T-helper 17 cell (primary cell): ENCODE measurements around the gene MYL11. TPM values are rescaled to one million over a fixed set of nuclear protein-coding genes. Genes with fewer than 3 reads are reported as not detected.

Experiments
- ATAC-seq: fragments of 150-1000 bp; cut with Tn5 transposase; 2 replicates; pipeline ENCODE4 v1.10.0; 2021; ENCODE audit warnings: mild to moderate bottlenecking, moderate library complexity
- DNase-seq, 3 donors: peaks; one replicate each; pipeline versions ENCODE4 v3.0.0 to v3.0.0-alpha.2; 2020 to 2021
- H3K9me3 ChIP-seq: one replicate; pipeline ENCODE4 v1.7.0; 2013; ENCODE audit warnings: low read length, mild to moderate bottlenecking; ENCODE audit not compliant: control insufficient read depth, poor library complexity, severe bottlenecking
- H3K27ac Mint-ChIP-seq: one replicate; pipeline ENCODE4 v1.8.0; 2022; ENCODE audit warnings: mild to moderate bottlenecking, moderate library complexity, mixed read lengths
- H3K27me3 Mint-ChIP-seq: one replicate; pipeline ENCODE4 v1.8.0; 2022; ENCODE audit warnings: mixed read lengths
- H3K36me3 Mint-ChIP-seq: one replicate; pipeline ENCODE4 v1.8.0; 2022; ENCODE audit warnings: low read depth, mixed read lengths
- H3K4me1 Mint-ChIP-seq: one replicate; pipeline ENCODE4 v1.8.0; 2022; ENCODE audit warnings: mild to moderate bottlenecking, mixed read lengths
- H3K4me3 Mint-ChIP-seq: one replicate; pipeline ENCODE4 v1.8.0; 2022; ENCODE audit warnings: mild to moderate bottlenecking, moderate library complexity, mixed read lengths
- total RNA-seq, 4 donors: library from RNA in 2 of 4; stranded (reverse) in 2 of 4; gene quantifications; one replicate each; pipeline ENCODE4 v1.2.3 and lab custom pipeline; 2022 to 2026

MYL11 gene
- total RNA-seq, 2 donors from 2014 or later, result 1.8 TPM; not detected in 1

DNA sequence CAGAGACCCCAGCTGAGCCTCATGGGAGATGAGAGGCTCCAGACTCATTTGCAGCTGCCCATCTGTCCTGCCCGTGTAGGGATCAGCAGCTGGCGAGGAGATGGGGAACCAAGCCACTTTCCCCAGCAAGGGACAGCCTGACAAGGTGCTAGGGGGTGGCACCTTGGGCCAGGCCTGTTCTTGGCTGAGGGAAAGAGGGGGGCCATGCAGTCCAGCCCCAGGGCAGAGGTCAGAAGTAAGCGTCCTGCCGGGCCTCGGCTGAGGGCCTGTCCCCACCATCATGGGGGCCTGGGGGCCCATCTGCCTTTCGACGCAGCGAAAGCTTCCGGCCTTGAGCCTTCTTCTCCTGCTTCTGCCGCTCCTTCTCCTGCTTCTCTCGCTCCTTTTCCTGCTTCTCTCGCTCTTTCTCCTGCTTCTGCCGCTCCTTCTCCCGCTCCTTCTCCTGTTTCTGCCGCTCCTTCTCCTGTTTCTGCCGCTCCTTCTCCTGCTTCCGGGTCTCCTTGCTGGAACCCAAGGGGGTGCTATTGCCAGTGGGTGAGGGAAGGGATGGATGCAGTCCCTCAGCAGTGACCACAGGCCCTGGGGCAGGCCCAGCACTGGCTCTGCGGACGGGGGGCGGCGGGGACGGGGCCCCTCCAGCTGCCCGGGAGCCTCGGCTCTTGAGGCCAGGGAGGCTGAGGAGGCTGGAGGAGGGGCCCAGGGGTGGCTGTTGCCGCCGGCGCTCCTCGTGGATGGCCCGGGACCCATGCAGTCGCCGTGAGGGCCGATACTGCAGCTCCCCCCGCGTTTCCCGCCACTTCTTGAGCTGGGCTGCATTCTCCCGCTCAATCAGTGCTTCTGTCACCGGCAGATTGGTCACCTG is 16.7 kb upstream of the MYL11 start:
- Mint-ChIP-seq H3K4me1 (peaks cover 28% of the 10 kb centered on the region), H3K36me3 (peaks cover 8% of the 10 kb centered on the region), H3K27me3 (no peaks in the 10 kb centered on the region), H3K27ac (no peak overlapping the region), H3K4me3 (no peak overlapping the region)
- DNase-seq, result no peak
- ATAC-seq, result no peak
- H3K9me3 ChIP-seq, result no peaks in the 10 kb centered on the region

DNA sequence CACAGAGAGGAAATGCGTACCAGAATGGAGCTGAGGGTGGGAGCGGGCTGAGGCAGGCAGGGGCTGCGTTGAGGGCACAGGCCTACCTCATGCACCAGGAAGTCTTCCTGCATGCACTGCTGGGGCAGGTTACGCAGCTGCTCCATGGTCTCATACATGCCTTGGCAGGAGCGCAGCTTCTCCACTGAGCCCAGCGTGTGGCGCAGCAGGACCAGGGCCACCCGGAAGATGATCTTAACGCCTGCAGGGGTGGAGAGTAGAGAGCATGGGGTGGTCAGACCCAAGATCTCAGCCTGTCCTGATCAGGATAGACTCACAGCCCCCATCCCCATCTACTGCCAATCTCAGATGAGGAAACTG is 16.0 kb upstream of the MYL11 start:
- ATAC-seq (no peak), DNase-seq (no peak)
- no peaks in the 10 kb centered on the region for H3K27me3 Mint-ChIP-seq
- H3K4me1 Mint-ChIP-seq, result peaks cover 32% of the 10 kb centered on the region
- H3K36me3 Mint-ChIP-seq, result peaks cover 11% of the 10 kb centered on the region
- H3K27ac Mint-ChIP-seq, result no peak overlapping the region
- no peak overlapping the region for H3K4me3 Mint-ChIP-seq
- no peaks in the 10 kb centered on the region for H3K9me3 ChIP-seq

DNA sequence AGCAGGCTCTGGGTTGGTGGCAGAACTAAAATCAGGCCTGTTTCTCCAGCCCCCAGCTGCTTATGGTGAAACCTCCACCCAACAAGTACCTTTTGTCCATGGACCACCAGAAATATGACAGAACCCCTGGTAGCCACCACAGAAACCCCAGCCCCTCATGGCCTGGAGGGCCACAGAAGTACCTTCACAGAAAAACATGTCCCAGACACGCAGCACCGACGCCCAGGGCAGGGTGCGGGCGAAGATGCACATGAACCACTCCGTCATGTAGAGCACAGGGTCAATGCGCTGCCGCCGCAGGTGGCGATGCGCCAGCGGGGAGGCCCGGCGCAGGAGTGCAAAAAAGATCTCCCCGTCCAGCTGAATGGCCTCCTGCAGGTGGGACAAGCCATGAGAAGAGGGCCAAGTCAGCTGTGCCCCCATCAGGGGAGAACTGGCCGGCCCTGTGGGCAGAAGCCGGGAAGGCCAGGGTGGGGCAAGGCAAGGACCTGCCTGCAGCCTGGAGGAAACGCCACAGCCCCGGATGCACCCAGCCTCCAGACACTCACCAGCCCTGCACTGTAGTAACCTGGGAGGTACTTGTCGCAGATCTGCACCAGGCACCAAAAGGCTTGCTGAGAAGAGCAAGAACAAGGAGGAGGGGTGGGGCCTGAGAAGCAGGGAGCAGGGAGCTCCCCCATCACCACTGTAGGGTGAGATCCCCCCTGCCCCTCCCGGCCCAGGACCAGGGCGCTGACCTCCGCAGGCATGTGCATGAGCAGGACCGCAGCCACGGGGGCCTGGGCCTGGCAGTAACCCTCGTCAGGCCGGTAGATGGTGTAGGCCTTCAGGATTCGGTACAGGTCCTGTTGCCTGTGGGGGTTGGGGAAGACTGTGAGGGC is 15.4 kb upstream of the MYL11 start:
- H3K4me1 Mint-ChIP-seq, result peaks cover 29% of the 10 kb centered on the region

GRCh38 chr16:30359871-30360170 is 14.8 kb upstream of the MYL11 start:
- Mint-ChIP-seq H3K27me3 (no peaks in the 10 kb centered on the region), H3K36me3 (peaks cover 11% of the 10 kb centered on the region), H3K4me1 (peaks cover 24% of the 10 kb centered on the region), H3K27ac (no peak overlapping the region), H3K4me3 (no peak overlapping the region)
- no peak for DNase-seq
- ATAC-seq, result no peak
- H3K9me3 ChIP-seq, result no peaks in the 10 kb centered on the region

More for the DNA sequence above, 15.4 kb upstream of the MYL11 start:
- Mint-ChIP-seq H3K27ac (no peak overlapping the region), H3K36me3 (peaks cover 11% of the 10 kb centered on the region), H3K27me3 (no peaks in the 10 kb centered on the region), H3K4me3 (no peak overlapping the region)
- no peaks in the 10 kb centered on the region for H3K9me3 ChIP-seq
- DNase-seq (no peak), ATAC-seq (no peak)

- no peaks in the 10 kb centered on the region for H3K27me3 Mint-ChIP-seq
- ATAC-seq (no peak), DNase-seq (no peak)
- H3K27ac Mint-ChIP-seq, result peak overlapping the region; percentile 75
- no peaks in the 10 kb centered on the region for H3K9me3 ChIP-seq
- peaks cover 16% of the 10 kb centered on the region for H3K4me1 Mint-ChIP-seq
- H3K4me3 Mint-ChIP-seq, result no peak overlapping the region
- peaks cover 15% of the 10 kb centered on the region for H3K36me3 Mint-ChIP-seq
Measured at GRCh38 chr16:30361180-30361579, 13.4 kb upstream of the MYL11 start.

- Mint-ChIP-seq H3K4me3 (no peak overlapping the region), H3K36me3 (peaks cover 15% of the 10 kb centered on the region), H3K27ac (peak overlapping the region; percentile 53), H3K27me3 (no peaks in the 10 kb centered on the region), H3K4me1 (peaks cover 39% of the 10 kb centered on the region)
- ATAC-seq (no peak), DNase-seq (no peak)
- H3K9me3 ChIP-seq, result no peaks in the 10 kb centered on the region
Measured at GRCh38 chr16:30365200-30365599, 9.4 kb upstream of the MYL11 start.

DNA sequence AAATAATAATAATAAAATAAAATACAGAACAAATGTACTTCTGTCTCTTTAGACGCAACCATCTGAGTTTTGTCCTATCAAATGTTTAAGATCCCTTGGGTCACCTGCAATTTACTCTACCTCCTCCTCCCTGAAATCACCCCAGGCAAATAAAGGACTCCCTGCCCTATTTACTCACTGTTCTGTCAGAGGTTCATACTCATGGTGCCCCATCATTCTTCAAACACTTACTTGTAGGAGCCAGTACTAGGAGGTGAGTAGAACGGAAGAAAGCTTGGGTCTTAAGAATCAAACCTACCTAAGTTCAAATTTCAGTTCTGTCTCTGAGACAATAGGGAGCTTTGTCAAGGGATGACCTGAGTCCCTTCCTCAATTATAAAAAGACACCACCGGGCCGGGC is 8.1 kb upstream of the MYL11 start:
- no peak for ATAC-seq
- H3K27ac Mint-ChIP-seq, result peak overlapping the region; percentile 94
- no peaks in the 10 kb centered on the region for H3K27me3 Mint-ChIP-seq
- no peak for DNase-seq
- H3K36me3 Mint-ChIP-seq, result peaks cover 12% of the 10 kb centered on the region
- peak overlapping the region; percentile 94 for H3K4me3 Mint-ChIP-seq
- peaks cover 50% of the 10 kb centered on the region for H3K4me1 Mint-ChIP-seq
- no peaks in the 10 kb centered on the region for H3K9me3 ChIP-seq

DNA sequence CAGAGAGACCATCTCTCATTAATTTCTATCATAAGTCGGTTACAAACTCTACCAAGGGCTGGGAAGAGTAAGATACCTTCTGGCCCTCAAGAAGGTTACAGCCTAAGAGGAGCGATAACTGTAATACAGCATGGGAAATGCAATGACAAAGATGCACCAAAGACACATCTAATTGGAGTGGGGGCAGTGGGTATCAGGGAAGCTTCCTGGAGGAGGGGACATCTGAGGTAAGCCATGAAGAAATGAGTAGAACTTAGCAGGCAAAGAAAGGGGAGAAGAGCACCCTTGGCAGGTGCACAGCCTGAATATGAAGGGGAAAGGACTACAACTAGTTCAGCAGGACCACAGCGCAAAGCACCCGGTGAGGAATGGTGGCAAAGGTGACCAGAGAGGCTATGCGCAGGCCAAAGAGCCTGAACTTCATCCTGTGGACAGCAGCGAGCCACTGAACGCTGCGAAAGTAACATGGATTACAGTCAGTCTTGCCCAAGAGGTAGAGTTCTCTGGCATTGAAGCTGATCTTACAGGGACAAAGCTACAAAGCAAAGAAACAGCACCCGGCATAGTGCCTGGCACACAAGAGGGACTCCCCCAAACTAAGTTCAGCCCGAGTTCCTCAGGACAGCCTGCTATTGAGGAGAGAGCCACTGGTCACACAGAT is 7.1 kb upstream of the MYL11 start:
- H3K27me3 Mint-ChIP-seq, result no peaks in the 10 kb centered on the region
- H3K9me3 ChIP-seq, result no peaks in the 10 kb centered on the region
- peaks cover 58% of the 10 kb centered on the region for H3K4me1 Mint-ChIP-seq
- H3K36me3 Mint-ChIP-seq, result peaks cover 8% of the 10 kb centered on the region
- H3K27ac Mint-ChIP-seq, result peak overlapping the region; percentile 94
- H3K4me3 Mint-ChIP-seq, result peak overlapping the region; percentile 94
- ATAC-seq (no peak), DNase-seq (no peak)

GRCh38 chr16:30368122-30368791 is 6.3 kb upstream of the MYL11 start:
- DNase-seq (no peak), ATAC-seq (no peak)
- Mint-ChIP-seq H3K27ac (peak overlapping the region; percentile 94), H3K4me3 (peak overlapping the region; percentile 94), H3K36me3 (peaks cover 5% of the 10 kb centered on the region), H3K4me1 (peaks cover 57% of the 10 kb centered on the region), H3K27me3 (no peaks in the 10 kb centered on the region)
- no peaks in the 10 kb centered on the region for H3K9me3 ChIP-seq

GRCh38 chr16:30368792-30369090 is 5.9 kb upstream of the MYL11 start:
- peaks cover 4% of the 10 kb centered on the region for H3K36me3 Mint-ChIP-seq
- no peak for DNase-seq
- no peak for ATAC-seq
- H3K4me3 Mint-ChIP-seq, result peak overlapping the region; percentile 94
- H3K9me3 ChIP-seq, result no peaks in the 10 kb centered on the region
- H3K27ac Mint-ChIP-seq, result peak overlapping the region; percentile 94
- no peaks in the 10 kb centered on the region for H3K27me3 Mint-ChIP-seq
- peaks cover 55% of the 10 kb centered on the region for H3K4me1 Mint-ChIP-seq

DNA sequence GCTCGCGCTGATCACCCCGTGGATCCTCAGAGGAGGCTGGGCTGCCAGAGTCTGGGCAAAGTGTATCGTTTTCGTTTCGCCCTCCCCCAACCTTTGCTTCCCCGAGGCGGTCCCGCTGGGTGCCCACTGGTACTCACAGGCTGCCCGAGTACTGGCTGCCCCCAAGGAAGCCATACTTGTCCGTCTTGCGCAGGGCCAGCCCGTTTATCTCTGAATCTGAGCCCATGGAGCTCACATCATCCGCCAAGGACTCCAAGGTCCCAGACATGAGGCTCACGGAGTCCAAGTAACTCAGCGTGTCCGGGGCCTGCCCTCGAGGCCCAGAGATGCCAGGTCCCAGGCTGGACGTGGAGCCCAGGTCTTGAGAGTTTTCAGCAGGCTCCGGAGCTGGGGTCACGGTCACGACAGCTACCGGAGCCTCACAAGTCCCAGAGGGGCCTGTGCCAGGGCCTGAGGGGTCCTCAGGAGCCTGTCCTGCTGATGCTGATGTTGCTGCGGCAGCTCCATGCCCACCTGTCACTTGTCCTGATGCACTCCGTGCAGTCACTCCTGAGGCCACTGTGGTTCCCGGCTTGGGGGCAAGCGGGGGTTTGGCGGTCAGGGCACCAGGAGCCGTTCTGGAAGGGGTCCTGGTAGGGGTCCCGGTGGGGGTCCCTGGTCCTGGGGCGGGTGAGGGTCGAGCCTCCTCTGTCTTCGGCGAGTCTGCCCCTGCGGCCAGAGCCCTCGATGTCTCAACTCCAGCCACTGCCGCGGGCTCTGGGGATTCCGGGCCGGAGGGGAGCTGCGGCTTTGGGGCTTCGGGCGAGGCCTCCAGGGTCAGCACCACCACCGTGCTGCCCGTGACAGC is 5.3 kb upstream of the MYL11 start:
- DNase-seq (no peak), ATAC-seq (no peak)
- peak overlapping the region; percentile 94 for H3K4me3 Mint-ChIP-seq
- no peaks in the 10 kb centered on the region for H3K27me3 Mint-ChIP-seq
- no peaks in the 10 kb centered on the region for H3K9me3 ChIP-seq
- peak overlapping the region; percentile 94 for H3K27ac Mint-ChIP-seq
- H3K36me3 Mint-ChIP-seq, result peaks cover 4% of the 10 kb centered on the region
- peaks cover 55% of the 10 kb centered on the region for H3K4me1 Mint-ChIP-seq

- Mint-ChIP-seq H3K27ac (peak overlapping the region; percentile 95), H3K27me3 (no peaks in the 10 kb centered on the region), H3K4me3 (peak overlapping the region; percentile 94), H3K4me1 (peaks cover 55% of the 10 kb centered on the region), H3K36me3 (peaks cover 4% of the 10 kb centered on the region)
- ATAC-seq (peak; percentile 0), DNase-seq (no peak)
- H3K9me3 ChIP-seq, result no peaks in the 10 kb centered on the region
Measured at GRCh38 chr16:30369938-30370455, 4.6 kb upstream of the MYL11 start.
